ENCODE measurements around the gene KLC3.
"Not testable (repeated sequence)": the region's sequence is repeated elsewhere in the genome, so short reads cannot be mapped to it uniquely, and the experiment has no call there.

DNA sequence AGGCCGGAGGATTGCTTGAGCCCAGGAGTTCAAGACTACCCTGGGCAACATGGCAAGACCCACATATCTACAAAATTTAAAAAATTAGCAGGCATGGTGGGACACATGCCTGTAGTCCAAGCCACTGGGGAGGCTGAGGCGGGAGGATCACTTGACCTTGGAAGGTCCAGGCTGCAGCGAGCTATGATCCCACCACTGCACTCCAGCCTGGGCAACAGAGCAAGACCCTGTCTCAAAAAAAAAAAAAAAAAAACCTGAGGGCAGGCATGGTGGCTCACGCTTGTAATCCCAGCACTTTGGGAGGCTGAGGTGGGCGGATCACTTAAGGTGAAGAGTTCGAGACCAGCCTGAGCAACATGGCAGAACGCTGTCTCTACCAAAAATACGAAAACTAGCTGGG, 31.2 kb upstream of the KLC3 start:
- not testable (repeated sequence) for TF ChIP-seq EZH2phosphoT487 (IDR thresholded peaks at IDR 0.05; ENCODE audit: borderline replicate concordance); ELF1 (IDR thresholded peaks at IDR 0.05; ENCODE audit: borderline replicate concordance, low read depth); SP1 (IDR thresholded peaks at IDR 0.05; ENCODE audit: low read depth); SIN3A (IDR thresholded peaks at IDR 0.05; ENCODE audit: low read depth)
- TF ChIP-seq, protein P1, sequence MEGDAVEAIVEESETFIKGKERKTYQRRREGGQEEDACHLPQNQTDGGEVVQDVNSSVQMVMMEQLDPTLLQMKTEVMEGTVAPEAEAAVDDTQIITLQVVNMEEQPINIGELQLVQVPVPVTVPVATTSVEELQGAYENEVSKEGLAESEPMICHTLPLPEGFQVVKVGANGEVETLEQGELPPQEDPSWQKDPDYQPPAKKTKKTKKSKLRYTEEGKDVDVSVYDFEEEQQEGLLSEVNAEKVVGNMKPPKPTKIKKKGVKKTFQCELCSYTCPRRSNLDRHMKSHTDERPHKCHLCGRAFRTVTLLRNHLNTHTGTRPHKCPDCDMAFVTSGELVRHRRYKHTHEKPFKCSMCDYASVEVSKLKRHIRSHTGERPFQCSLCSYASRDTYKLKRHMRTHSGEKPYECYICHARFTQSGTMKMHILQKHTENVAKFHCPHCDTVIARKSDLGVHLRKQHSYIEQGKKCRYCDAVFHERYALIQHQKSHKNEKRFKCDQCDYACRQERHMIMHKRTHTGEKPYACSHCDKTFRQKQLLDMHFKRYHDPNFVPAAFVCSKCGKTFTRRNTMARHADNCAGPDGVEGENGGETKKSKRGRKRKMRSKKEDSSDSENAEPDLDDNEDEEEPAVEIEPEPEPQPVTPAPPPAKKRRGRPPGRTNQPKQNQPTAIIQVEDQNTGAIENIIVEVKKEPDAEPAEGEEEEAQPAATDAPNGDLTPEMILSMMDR (IDR thresholded peaks at IDR 0.05 in 2 of 3, conservative IDR thresholded peaks at IDR 0.05 in 1 of 3; ENCODE audit: borderline replicate concordance in 1 of 3, insufficient read depth in 1 of 3, low read depth in 2 of 3, low read length in 2 of 3), result not testable (repeated sequence)
- TF ChIP-seq, protein P2, sequence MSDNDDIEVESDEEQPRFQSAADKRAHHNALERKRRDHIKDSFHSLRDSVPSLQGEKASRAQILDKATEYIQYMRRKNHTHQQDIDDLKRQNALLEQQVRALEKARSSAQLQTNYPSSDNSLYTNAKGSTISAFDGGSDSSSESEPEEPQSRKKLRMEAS (IDR thresholded peaks at IDR 0.05), result not testable (repeated sequence)

Measured in HCT116 (cell line).